WTC11 (cell line): ENCODE data around the gene GNLY. TPM values are rescaled to one million over a fixed set of nuclear protein-coding genes. Genes with fewer than 3 reads are reported as not detected.

Source experiments
- ATAC-seq: fragments of 200-7000 bp; cut with Tn5 transposase; 2 replicates; pipeline ENCODE4 v1.10.0; 2021; ENCODE audit warnings: mild to moderate bottlenecking, moderate library complexity
- CTCF ChIA-PET: fragments of 300-600 bp; sonication (Branson Sonifier 250); formaldehyde crosslinking; loops from one replicate; lab custom pipeline; 2021; ENCODE audit warnings: antibody characterized with exemption; lab: Charles Lee
- POLR2A ChIA-PET: fragments of 350-600 bp; sonication (Branson Sonifier 250); formaldehyde crosslinking; loops from one replicate; lab custom pipeline; 2021; ENCODE audit warnings: antibody characterized with exemption; lab: Charles Lee
- DNase-seq: peaks from one replicate; pipeline ENCODE4 v3.0.0; 2021; ENCODE audit warnings: low spot score
- H3K27ac Mint-ChIP-seq: 2 replicates; pipeline ENCODE4 v1.8.0; 2021; ENCODE audit warnings: mixed read lengths
- H3K27me3 Mint-ChIP-seq: 2 replicates; pipeline ENCODE4 v1.8.0; 2021; ENCODE audit warnings: low read depth, mild to moderate bottlenecking, moderate library complexity, mixed read lengths
- H3K36me3 Mint-ChIP-seq: 2 replicates; pipeline ENCODE4 v1.8.0; 2021; ENCODE audit warnings: mixed read lengths
- H3K4me1 Mint-ChIP-seq: 2 replicates; pipeline ENCODE4 v1.8.0; 2022; ENCODE audit warnings: mixed read lengths
- H3K4me3 Mint-ChIP-seq: 2 replicates; pipeline ENCODE4 v1.8.0; 2021; ENCODE audit warnings: mild to moderate bottlenecking, moderate library complexity, mixed read lengths
- H3K9me3 Mint-ChIP-seq: 2 replicates; pipeline ENCODE4 v1.8.0; 2021; ENCODE audit warnings: mixed read lengths
- CBFB ChIP-seq: sonication (generic); formaldehyde crosslinking; IDR thresholded peaks from 2 replicates; pipeline ENCODE4 v1.8.1; 2022; ENCODE audit warnings: mild to moderate bottlenecking, low read depth, missing genetic modification reagents
- FOXK1 ChIP-seq: sonication (generic); formaldehyde crosslinking; IDR thresholded peaks from 2 replicates; pipeline ENCODE4 v1.8.0; 2022; ENCODE audit warnings: mild to moderate bottlenecking, moderate library complexity, missing genetic modification reagents
- GRHL2 ChIP-seq: fragments of 250-450 bp; sonication (Bioruptor Pico); IDR thresholded peaks from 2 replicates; pipeline ENCODE4 v1.8.0; 2022; ENCODE audit warnings: mild to moderate bottlenecking, moderate library complexity; ENCODE audit not compliant: insufficient replicate concordance, severe bottlenecking
- JUN ChIP-seq: sonication (generic); formaldehyde crosslinking; IDR thresholded peaks from 2 replicates; pipeline ENCODE4 v1.8.0; 2023; ENCODE audit warnings: mild to moderate bottlenecking, missing genetic modification reagents
- KAT7 ChIP-seq: sonication (generic); formaldehyde crosslinking; IDR thresholded peaks from 2 replicates; pipeline ENCODE4 v1.8.1; 2023; ENCODE audit warnings: missing genetic modification reagents, mild to moderate bottlenecking, borderline replicate concordance
- NFE2L1 ChIP-seq: sonication (generic); formaldehyde crosslinking; IDR thresholded peaks from 2 replicates; pipeline ENCODE4 v1.8.1; 2023; ENCODE audit warnings: missing genetic modification reagents
- NR3C1 ChIP-seq: sonication (generic); formaldehyde crosslinking; conservative IDR thresholded peaks from 2 replicates; pipeline ENCODE4 v1.8.1; 2023; ENCODE audit warnings: low read depth, mild to moderate bottlenecking, missing genetic modification reagents
- SMAD4 ChIP-seq: sonication (generic); formaldehyde crosslinking; IDR thresholded peaks from 2 replicates; pipeline ENCODE4 v1.8.0; 2022; ENCODE audit warnings: mild to moderate bottlenecking, missing genetic modification reagents
- TP53 ChIP-seq: sonication (generic); formaldehyde crosslinking; IDR thresholded peaks from 2 replicates; pipeline ENCODE4 v1.8.1; 2023; ENCODE audit warnings: mild to moderate bottlenecking, missing genetic modification reagents
- ZNF121 ChIP-seq: sonication (generic); formaldehyde crosslinking; IDR thresholded peaks from 2 replicates; pipeline ENCODE4 v1.8.0; 2023; ENCODE audit warnings: missing genetic modification reagents
- ZNF317 ChIP-seq: sonication (generic); formaldehyde crosslinking; IDR thresholded peaks from 2 replicates; pipeline ENCODE4 v1.8.1; 2023; ENCODE audit warnings: low read depth, mild to moderate bottlenecking, moderate library complexity, missing genetic modification reagents, borderline replicate concordance
- ZNF416 ChIP-seq: fragments of 250-450 bp; sonication (Bioruptor Pico); IDR thresholded peaks from 2 replicates; pipeline ENCODE4 v1.9.0; 2021; ENCODE audit warnings: mild to moderate bottlenecking, inconsistent platforms
- total RNA-seq: library from RNA; stranded (reverse); gene quantifications from 3 replicates; pipeline ENCODE4 v1.2.3, GENCODE V29; 2021
- TF ChIP-seq, protein P1 (sequence below): sonication (generic); formaldehyde crosslinking; IDR thresholded peaks from 2 replicates; pipeline ENCODE4 v1.8.0; 2022; ENCODE audit warnings: mild to moderate bottlenecking, missing genetic modification reagents
- TF ChIP-seq, protein P2 (sequence below): sonication (generic); formaldehyde crosslinking; IDR thresholded peaks from 2 replicates; pipeline ENCODE4 v1.8.0; 2023; ENCODE audit warnings: mild to moderate bottlenecking, missing genetic modification reagents
- TF ChIP-seq, protein P3 (sequence below): fragments of 200-600 bp; IDR thresholded peaks from 2 replicates; pipeline ENCODE4 v1.8.0; 2022; ENCODE audit warnings: antibody characterized with exemption

GNLY gene
- total RNA-seq, 1 experiment from 2014 or later, result not detected

DNA sequence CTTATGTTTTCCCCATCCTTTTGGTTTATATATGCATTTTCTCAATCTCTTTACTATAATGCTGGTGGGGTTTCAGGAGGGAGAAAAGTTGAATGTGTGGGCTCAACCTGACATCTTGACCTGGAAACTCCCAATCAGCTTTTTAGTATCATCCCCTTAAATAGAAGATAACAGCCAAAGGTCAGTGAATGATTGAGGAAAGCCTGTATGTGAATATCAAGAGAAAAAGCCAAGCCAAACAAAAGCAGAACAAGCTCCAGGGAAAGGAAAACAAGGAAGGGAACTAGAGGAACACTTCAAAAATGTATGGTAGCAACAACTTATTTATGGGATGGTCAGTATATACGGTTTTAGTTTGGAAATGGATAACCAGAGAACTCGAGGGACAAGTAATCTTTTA lies 31.3 kb downstream of the GNLY start:
- ChIA-PET CTCF (interaction anchor here (1.0 to 1.7 kb wide), 8 partner anchors 20 to 102 kb away, joined by 3 to 16 read pairs (median 5); no protein-coding TSS in a partner anchor), POLR2A (no interaction called here)
- H3K27me3 Mint-ChIP-seq, result no peaks in the 10 kb centered on the region; the same call in 1 of the 2 replicates
- no peak overlapping the region for H3K27ac Mint-ChIP-seq
- DNase-seq (no peak), ATAC-seq (no peak)
- no peaks in the 10 kb centered on the region for H3K4me1 Mint-ChIP-seq
- H3K9me3 Mint-ChIP-seq, result peaks cover 6% of the 10 kb centered on the region
- H3K36me3 Mint-ChIP-seq, result no peaks in the 10 kb centered on the region
- no peak for TF ChIP-seq FOXK1 (CRISPR knock-in tag)
- TF ChIP-seq KAT7 (CRISPR knock-in tag), result no peak
- TF ChIP-seq, protein P1, sequence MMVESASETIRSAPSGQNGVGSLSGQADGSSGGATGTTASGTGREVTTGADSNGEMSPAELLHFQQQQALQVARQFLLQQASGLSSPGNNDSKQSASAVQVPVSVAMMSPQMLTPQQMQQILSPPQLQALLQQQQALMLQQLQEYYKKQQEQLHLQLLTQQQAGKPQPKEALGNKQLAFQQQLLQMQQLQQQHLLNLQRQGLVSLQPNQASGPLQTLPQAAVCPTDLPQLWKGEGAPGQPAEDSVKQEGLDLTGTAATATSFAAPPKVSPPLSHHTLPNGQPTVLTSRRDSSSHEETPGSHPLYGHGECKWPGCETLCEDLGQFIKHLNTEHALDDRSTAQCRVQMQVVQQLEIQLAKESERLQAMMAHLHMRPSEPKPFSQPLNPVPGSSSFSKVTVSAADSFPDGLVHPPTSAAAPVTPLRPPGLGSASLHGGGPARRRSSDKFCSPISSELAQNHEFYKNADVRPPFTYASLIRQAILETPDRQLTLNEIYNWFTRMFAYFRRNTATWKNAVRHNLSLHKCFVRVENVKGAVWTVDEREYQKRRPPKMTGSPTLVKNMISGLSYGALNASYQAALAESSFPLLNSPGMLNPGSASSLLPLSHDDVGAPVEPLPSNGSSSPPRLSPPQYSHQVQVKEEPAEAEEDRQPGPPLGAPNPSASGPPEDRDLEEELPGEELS (CRISPR knock-in tag), result no peak
- TF ChIP-seq, protein P2, sequence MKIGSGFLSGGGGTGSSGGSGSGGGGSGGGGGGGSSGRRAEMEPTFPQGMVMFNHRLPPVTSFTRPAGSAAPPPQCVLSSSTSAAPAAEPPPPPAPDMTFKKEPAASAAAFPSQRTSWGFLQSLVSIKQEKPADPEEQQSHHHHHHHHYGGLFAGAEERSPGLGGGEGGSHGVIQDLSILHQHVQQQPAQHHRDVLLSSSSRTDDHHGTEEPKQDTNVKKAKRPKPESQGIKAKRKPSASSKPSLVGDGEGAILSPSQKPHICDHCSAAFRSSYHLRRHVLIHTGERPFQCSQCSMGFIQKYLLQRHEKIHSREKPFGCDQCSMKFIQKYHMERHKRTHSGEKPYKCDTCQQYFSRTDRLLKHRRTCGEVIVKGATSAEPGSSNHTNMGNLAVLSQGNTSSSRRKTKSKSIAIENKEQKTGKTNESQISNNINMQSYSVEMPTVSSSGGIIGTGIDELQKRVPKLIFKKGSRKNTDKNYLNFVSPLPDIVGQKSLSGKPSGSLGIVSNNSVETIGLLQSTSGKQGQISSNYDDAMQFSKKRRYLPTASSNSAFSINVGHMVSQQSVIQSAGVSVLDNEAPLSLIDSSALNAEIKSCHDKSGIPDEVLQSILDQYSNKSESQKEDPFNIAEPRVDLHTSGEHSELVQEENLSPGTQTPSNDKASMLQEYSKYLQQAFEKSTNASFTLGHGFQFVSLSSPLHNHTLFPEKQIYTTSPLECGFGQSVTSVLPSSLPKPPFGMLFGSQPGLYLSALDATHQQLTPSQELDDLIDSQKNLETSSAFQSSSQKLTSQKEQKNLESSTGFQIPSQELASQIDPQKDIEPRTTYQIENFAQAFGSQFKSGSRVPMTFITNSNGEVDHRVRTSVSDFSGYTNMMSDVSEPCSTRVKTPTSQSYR (CRISPR knock-in tag), result no peak
- TF ChIP-seq SMAD4, result no peak
- H3K4me3 Mint-ChIP-seq, result no peak overlapping the region

DNA sequence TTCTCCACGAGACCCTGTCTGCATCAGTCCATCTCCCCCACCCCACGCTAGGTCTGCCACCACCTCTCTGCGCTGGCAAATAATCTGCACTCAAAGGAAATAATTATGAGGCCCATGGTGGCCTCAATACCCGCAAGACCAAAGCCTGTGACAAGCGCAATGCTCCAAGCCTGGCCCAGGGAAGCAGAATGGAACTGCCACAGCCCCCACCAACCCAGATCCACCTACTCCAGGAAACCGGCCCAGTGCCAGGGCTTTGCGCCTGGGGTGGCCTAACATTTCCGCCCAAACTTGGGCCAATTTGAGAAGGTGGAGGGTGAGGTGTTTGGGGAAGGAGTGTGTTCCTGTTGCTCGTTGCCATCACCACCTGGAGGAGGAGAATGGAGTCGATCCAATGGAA lies 33.6 kb downstream of the GNLY start:
- ATAC-seq, result no peak
- POLR2A ChIA-PET, result no interaction called here
- CTCF ChIA-PET, result no interaction called here

DNA sequence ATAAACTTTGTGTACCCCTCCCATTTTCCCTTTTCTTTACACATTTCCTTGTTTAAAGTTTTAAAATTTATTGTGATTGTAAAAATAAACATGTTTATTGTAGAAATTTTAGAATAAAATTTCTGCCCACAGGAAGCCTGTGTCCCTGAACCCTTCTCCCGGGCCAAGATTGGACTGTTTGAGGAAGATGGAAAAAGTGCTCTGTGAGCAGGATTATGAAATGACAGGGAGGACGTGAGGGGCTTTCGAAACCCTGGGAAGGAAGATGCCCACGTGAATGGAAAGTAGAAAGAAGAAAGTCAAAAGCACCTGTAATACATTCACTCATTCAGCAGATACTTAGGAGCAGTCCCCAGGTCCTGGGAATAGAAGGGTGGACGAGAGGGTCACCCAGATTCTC lies 34.2 kb downstream of the GNLY start:
- TF ChIP-seq TP53 (CRISPR knock-in tag), result no peak
- TF ChIP-seq GRHL2, result no peak
- TF ChIP-seq FOXK1 (CRISPR knock-in tag), result no peak
- no peak for TF ChIP-seq ZNF317
- TF ChIP-seq ZNF416, result no peak
- TF ChIP-seq JUN (CRISPR knock-in tag), result no peak
- TF ChIP-seq, all 79 proteins: peak for 0
- Mint-ChIP-seq H3K27me3 (no peaks in the 10 kb centered on the region; the same call in 1 of the 2 replicates), H3K36me3 (no peaks in the 10 kb centered on the region), H3K4me3 (no peak overlapping the region), H3K27ac (no peak overlapping the region), H3K9me3 (no peaks in the 10 kb centered on the region), H3K4me1 (no peaks in the 10 kb centered on the region)
- POLR2A ChIA-PET, result no interaction called here
- ATAC-seq (no peak), DNase-seq (no peak)
- CTCF ChIA-PET, result interaction anchor here (0.6 to 2.3 kb wide), 48 partner anchors 9 to 412 kb away, joined by 3 to 100 read pairs (median 8); partner anchors contain the start of genes ATOH8 and VAMP8

More for the DNA sequence above, 33.6 kb downstream of the GNLY start:
- H3K4me1 Mint-ChIP-seq, result no peaks in the 10 kb centered on the region
- no peak overlapping the region for H3K27ac Mint-ChIP-seq
- H3K27me3 Mint-ChIP-seq, result no peaks in the 10 kb centered on the region; the same call in 1 of the 2 replicates
- H3K36me3 Mint-ChIP-seq, result no peaks in the 10 kb centered on the region
- H3K9me3 Mint-ChIP-seq, result no peaks in the 10 kb centered on the region
- TF ChIP-seq NR3C1 (CRISPR knock-in tag) (no peak), CBFB (CRISPR knock-in tag) (no peak), ZNF121 (no peak), NFE2L1 (CRISPR knock-in tag) (no peak)
- TF ChIP-seq, protein P3, sequence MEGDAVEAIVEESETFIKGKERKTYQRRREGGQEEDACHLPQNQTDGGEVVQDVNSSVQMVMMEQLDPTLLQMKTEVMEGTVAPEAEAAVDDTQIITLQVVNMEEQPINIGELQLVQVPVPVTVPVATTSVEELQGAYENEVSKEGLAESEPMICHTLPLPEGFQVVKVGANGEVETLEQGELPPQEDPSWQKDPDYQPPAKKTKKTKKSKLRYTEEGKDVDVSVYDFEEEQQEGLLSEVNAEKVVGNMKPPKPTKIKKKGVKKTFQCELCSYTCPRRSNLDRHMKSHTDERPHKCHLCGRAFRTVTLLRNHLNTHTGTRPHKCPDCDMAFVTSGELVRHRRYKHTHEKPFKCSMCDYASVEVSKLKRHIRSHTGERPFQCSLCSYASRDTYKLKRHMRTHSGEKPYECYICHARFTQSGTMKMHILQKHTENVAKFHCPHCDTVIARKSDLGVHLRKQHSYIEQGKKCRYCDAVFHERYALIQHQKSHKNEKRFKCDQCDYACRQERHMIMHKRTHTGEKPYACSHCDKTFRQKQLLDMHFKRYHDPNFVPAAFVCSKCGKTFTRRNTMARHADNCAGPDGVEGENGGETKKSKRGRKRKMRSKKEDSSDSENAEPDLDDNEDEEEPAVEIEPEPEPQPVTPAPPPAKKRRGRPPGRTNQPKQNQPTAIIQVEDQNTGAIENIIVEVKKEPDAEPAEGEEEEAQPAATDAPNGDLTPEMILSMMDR, result no peak
- no peak overlapping the region for H3K4me3 Mint-ChIP-seq
- no peak for DNase-seq
